GM10248 (cell line): ENCODE measurements around the gene DHRS7C.

Experiments used
- CTCF ChIA-PET: fragments of 300-600 bp; sonication (Branson Sonifier 250); formaldehyde crosslinking; extraction: SDS; loops from one replicate; lab custom pipeline; 2021; ENCODE audit warnings: antibody characterized with exemption; lab: Yijun Ruan, JAX
- POLR2A ChIA-PET: fragments of 350-650 bp; sonication (Branson Sonifier 250); formaldehyde crosslinking; extraction: SDS; loops from one replicate; lab custom pipeline; 2020; ENCODE audit warnings: antibody characterized with exemption; lab: Yijun Ruan, JAX
- DNase-seq: peaks from one replicate; pipeline ENCODE4 v3.0.0; 2012; ENCODE audit errors: extremely low spot score
- CTCF ChIP-seq: IDR thresholded peaks from 2 replicates; pipeline ENCODE4 v1.5.1; 2012; ENCODE audit warnings: mild to moderate bottlenecking, low read depth; ENCODE audit errors: extremely low read depth, missing control alignments, control extremely low read depth

Gene DHRS7C

GRCh38 chr17:9769036-9769695 is 22.2 kb downstream of the DHRS7C start:
- ChIA-PET POLR2A (no interaction called here), CTCF (interaction anchor here (0.8 to 2.4 kb wide), 18 partner anchors 8 to 501 kb away, joined by 3 to 13 read pairs (median 4); partner anchors contain the start of gene CFAP52)
- DNase-seq = no peak
- TF ChIP-seq CTCF = peak; percentile 17

- POLR2A ChIA-PET = no interaction called here
- DNase-seq = peak; percentile 52
- CTCF ChIA-PET = interaction anchor here (0.8 to 2.4 kb wide), 22 partner anchors 8 to 502 kb away, joined by 3 to 13 read pairs (median 5); partner anchors contain the start of gene CFAP52
- TF ChIP-seq CTCF = peak; percentile 27
Observed at GRCh38 chr17:9768381-9768934, 22.9 kb downstream of the DHRS7C start.

GRCh38 chr17:9767432-9767991 is 23.9 kb downstream of the DHRS7C start:
- ChIA-PET POLR2A (no interaction called here), CTCF (interaction anchor here (1.4 to 2.4 kb wide), 9 partner anchors 11 to 190 kb away, joined by 4 to 13 read pairs (median 6); partner anchors contain the start of gene CFAP52)
- no peak for DNase-seq
- TF ChIP-seq CTCF = no peak

- TF ChIP-seq CTCF = no peak
- POLR2A ChIA-PET = no interaction called here
- no peak for DNase-seq
- CTCF ChIA-PET = interaction anchor here (1.4 to 2.6 kb wide), 3 partner anchors 10 to 23 kb away, joined by 4 to 8 read pairs (median 6); no protein-coding TSS in a partner anchor
Observed at GRCh38 chr17:9766970-9767369, 24.4 kb downstream of the DHRS7C start.

- CTCF ChIA-PET = interaction anchor here (1.0 to 2.6 kb wide), 5 partner anchors 9 to 39 kb away, joined by 3 to 8 read pairs (median 3); no protein-coding TSS in a partner anchor
- POLR2A ChIA-PET = no interaction called here
- no peak for DNase-seq
- TF ChIP-seq CTCF = no peak
Observed at GRCh38 chr17:9765322-9765721, 26.1 kb downstream of the DHRS7C start.

- TF ChIP-seq CTCF = no peak
- POLR2A ChIA-PET = no interaction called here
- no peak for DNase-seq
- CTCF ChIA-PET = interaction anchor here (1.2 kb wide), 1 partner anchor 13 kb away, joined by 3 read pairs; no protein-coding TSS in a partner anchor
Observed at GRCh38 chr17:9763643-9764042, 27.7 kb downstream of the DHRS7C start.
